ENCODE measurements around the gene ADGRB3. TPM values are rescaled to one million over a fixed set of nuclear protein-coding genes. Genes with fewer than 3 reads are reported as not detected.
"Not testable (repeated sequence)": the region's sequence is repeated elsewhere in the genome, so short reads cannot be mapped to it uniquely, and the experiment has no call there.

ADGRB3 gene
- total RNA-seq, 1 donor from 2014 or later: 2.0 TPM

DNA sequence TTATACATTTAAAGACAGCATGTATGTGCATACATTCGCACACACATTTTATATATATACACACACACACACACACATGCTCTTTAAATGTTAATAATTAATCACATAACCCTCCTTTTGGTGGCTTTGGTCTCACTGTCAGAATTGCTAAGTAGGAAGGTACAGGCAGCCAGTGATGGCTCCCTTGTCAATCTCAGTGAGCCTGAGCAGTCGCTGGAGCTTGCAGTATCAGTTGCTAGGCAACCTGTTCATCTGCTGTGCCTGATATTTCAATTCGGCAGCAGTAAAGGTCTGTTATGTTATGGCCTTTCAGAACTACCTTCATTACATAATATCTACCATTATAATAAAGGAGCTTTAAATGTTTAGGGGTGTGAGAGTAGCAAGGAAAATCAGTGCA is 787.4 kb downstream of the ADGRB3 start:
- no peak for DNase-seq (ENCODE audit: low spot score)

DNA sequence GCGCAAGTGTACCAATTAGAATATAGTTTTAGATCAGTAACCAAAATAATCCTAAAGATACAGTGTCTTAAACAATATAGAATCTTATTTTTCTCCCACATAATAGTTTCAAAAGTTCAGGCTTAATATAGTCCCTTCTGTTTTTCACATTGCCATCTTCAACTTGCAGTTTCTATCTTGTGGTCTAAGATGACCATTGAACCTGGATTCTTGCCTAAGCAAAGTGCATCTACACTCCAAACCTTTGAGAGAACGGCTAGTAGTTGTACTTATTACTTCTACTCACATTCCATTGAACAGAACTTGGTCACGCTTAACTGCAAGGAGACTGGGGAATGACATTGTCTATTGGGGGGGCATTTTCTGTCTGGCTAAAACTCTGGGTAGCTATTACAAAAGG is 788.7 kb downstream of the ADGRB3 start:
- no peak for DNase-seq (ENCODE audit: low spot score)

DNA sequence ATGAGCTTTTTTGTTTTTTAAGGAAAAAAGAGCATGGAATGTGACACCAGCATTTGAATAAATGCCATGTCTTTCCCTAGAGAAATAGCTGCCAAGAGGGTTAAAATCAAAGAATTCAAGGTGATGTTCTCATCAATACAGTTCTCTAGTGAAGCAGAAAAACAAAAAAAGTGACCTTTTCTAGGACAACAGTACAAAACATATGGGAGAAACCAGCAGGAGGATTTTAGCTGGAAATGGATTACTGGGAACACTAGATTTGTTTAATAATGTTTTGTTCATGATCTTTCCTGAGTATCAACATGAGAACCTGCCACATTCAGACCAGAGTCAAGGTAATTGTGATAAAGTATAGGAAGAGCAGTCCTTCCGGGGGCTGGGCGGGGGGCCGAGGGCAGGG is 789.5 kb downstream of the ADGRB3 start:
- DNase-seq (ENCODE audit: low spot score): no peak

DNA sequence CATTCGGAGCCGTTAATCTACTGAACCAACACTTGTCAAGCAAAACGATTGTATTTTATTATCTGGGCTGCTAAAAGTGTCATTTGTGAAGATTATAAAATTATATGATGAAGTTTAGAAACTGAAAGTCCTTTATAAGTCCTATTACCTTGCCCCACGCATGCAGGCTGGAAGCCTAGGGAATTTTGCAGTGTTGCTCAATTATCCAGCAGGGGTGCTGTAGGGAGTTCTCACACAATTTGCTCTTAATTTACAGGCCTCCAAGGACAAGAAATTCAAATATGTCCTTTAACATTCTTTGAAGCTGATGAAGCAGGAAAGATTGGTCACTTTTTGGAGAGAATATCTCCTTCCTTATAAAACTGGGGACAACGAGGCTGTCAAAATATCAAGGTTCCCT is 792.8 kb downstream of the ADGRB3 start:
- DNase-seq (ENCODE audit: low spot score): no peak

DNA sequence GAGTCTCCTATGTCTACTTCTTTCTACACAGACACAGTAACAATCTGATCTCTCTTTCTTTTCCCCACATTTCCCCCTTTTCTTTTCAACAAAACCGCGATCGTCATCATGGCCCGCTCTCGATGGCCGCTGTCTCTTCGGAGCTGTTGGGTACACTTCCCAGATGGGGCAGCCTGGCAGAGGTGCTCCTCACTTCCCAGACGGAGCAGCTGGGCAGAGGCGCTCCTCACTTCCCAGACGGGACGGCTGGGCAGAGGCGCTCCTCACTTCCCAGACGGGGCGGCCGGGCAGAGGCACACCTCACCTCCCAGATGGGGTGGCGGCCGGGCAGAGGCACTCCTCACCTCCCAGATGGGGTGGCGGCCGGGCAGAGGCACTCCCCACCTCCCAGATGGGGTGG is 797.1 kb downstream of the ADGRB3 start:
- not testable (repeated sequence) for DNase-seq (ENCODE audit: low spot score)

DNA sequence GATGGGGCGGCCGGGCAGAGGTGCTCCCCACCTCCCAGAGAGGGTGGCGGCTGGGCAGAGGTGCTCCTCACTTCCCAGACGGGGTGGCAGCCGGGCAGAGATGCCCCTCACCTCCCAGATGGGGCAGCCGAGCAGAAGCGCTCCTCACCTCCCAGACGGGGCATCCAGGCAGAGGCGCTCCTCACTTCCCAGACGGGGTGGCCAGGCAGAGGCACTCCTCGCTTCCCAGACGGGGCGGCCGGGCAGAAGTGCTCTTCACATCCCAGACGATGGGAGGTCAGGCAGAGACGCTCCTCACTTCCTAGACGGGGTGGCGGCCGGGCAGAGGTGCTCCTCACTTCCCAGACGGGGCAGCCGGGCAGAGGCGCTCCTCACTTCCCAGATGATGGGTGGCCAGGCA is 798.0 kb downstream of the ADGRB3 start:
- not testable (repeated sequence) for DNase-seq (ENCODE audit: low spot score)

DNA sequence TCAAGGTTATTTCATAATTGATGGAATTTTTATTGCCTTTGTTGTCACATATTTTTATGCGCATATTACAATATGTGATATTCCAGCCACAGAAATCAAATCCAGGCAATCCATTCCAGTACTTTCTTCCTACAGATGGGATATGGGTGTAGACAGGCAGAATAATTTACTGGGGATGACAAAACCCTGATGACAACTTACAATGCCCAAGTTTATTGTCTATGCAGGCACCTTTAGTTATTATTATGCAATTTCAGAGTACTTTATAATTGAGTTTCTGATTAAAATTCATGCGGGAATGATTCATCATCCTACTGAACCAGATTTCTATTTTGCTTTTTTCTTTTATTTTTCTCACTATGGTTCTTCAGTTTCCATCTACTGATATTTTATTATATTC is 803.0 kb downstream of the ADGRB3 start:
- DNase-seq (ENCODE audit: low spot score): no peak

Measured in mucosa of gallbladder (tissue), 1 donor.